GM18526 (cell line): ENCODE results near the gene DARS1.

Experiments used
- POLR2A ChIP-seq: IDR thresholded peaks from 3 replicates; pipeline ENCODE4 v1.6.1; 2011; ENCODE audit not compliant: insufficient read length; ENCODE audit errors: extremely low read depth

Gene DARS1

GRCh38 chr2:136021406-136021805, 36.0 kb upstream of the DARS1 start:
- TF ChIP-seq POLR2A = no peak

GRCh38 chr2:136020831-136021230, 35.4 kb upstream of the DARS1 start:
- TF ChIP-seq POLR2A = no peak

DNA sequence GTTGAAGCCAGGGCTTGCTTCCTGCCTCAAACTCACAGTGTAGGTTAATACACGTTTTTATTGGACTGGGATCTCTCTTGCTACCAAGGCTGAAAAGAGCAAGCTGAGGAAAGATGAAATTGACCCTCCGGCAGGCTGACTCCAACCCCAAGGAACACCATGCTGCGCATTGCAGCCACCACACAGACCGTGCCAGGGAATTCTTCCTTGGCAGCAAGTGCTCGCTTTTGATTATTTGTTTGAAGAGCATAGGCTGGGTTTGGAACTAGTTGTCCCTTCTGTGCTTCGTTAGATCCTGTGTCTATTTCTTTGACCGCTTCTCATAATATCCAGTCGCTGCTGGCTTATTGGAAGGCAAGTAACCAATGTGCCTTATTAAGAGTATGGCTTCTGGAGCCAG, 34.4 kb upstream of the DARS1 start:
- TF ChIP-seq POLR2A = no peak

GRCh38 chr2:136019306-136019705, 33.9 kb upstream of the DARS1 start:
- TF ChIP-seq POLR2A = no peak

GRCh38 chr2:136017786-136018185, 32.4 kb upstream of the DARS1 start:
- TF ChIP-seq POLR2A = no peak

- TF ChIP-seq POLR2A = no peak
Observed at GRCh38 chr2:136016836-136017235, 31.4 kb upstream of the DARS1 start.

DNA sequence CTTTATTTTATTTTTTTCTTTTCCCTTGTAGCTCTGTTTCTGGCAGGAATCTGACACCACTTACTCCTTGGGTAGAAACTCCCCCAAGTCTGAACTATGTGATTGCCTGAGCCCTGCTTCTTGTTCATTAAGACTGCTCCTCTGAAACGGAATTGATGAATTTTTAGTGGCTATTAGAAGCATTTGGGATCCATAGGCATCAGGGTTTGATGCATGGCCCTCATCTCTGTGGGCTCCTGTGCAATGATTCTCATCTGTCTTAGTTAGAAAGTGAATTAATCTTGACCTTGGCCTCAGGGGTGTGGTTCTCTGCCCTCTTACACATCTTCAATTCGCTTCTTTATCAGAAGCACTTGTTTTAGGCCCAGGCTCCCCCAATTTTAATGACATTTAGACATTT, 31.0 kb upstream of the DARS1 start:
- no peak for TF ChIP-seq POLR2A

DNA sequence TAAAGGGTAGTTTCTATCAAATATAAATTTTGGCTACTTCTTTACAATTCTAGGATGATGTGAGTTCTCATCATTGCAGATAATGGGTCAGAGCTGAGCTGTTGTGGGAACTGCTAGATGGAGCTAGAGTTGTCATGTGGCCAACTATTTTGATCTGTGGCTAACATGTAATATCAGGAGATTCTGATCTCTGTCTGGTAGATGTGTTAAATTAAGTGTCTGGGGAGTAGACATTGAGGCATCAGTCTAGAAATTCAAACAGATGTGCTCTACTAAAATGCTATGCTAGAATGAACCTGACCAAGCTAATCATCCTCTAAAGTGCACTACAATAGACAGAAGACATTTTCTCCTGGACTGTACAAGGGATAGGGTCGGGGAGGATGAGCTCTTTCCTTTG, 30.3 kb upstream of the DARS1 start:
- no peak for TF ChIP-seq POLR2A

DNA sequence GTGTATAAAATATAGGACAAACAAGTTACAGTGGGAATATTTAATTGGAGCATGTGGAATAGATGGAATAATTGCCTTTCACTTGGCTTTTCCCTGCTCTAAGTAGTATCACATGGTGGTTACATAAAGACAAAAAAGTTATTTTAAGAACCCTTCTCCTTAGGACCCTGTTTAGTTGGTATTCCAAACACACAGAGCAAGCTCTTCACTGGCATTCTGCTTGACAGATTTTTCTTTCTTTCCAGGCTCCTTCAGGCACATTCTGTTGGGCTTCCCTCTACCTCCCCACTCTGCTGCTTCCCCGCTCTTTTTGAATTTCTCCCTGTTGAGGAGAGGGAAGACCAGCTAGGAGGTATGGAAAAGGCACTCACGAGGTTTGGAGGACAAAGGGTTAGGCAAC, 29.0 kb upstream of the DARS1 start:
- TF ChIP-seq POLR2A = no peak

DNA sequence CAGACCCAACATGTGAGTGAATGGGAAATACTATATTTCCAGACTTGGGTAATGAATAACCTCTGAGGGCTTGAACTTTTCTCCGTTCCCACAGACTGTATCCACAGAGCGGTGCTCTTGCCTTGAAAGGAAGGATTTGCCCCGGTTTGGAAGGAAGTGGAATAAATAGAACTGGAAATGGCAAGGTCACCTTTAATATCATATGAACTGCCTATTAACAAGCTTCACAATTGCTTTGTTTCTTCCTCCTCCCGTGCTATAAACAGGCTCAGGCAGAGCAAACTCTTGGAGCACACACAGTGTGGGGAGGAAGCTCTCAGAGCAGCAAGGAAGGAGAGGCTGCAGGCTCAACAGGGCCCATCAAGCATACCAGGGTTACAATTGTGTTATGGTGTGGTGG, 28.5 kb upstream of the DARS1 start:
- TF ChIP-seq POLR2A = no peak

DNA sequence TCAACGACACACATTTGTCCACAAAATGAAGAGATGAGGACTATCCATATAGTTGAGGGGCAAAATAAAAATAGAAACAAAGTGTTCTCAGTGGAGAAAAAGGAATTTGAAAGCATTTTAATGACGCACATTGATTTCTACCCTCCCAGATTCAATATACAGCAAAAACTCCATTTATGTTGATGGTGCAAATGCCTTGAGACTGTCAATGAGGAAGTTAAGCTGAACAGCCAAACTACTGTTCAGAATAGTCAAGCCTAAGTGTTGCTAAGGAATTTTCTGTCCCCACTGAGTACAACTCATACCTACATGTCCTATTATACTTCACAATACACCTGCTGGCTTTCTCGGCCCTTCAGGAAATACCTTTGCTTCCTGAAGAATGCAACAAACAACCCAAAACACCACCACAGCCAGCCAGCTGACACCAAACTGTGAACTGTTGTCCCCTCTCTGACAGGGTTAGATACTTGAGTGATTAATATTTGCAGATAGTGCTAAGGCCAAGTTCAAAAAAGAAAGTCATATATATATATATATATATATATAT, 27.8 kb upstream of the DARS1 start:
- TF ChIP-seq POLR2A = no peak

DNA sequence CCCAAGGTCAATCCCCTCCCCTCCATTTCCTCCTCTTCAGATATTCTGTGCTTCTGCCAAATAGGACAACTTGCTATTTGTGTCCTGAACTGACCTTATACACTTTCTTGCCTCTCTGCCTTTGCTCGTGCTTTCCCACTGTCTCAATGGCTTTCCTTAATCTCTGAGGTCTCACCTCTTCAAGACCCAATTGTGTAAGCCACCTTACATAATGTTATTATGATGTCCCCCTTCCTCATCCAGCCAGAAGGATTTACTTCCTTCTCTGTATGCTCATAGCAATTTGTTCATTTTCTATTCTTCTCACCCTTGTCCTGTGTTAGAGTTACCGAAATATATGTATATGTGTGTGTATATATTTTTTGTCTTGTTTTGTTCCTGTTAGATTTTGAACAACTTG, 26.9 kb upstream of the DARS1 start:
- TF ChIP-seq POLR2A = no peak

DNA sequence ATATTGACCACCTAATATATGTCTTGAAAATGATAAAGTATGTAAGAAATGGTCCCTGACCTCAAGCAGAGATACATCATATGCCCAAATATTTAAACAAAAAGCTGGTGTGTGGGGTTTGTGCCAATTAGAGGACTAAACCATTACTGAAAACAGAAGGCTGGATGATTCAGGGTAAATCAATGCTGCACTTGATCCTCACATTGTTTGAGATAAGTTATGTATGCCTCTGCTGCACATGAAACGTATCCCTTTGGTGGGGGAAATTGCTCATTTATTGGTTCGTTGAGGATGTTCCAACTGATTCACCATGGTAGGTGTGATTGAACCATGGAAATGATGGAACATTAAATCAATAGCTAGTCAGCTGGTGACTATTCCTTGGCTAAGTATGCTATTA, 24.7 kb upstream of the DARS1 start:
- TF ChIP-seq POLR2A = no peak

DNA sequence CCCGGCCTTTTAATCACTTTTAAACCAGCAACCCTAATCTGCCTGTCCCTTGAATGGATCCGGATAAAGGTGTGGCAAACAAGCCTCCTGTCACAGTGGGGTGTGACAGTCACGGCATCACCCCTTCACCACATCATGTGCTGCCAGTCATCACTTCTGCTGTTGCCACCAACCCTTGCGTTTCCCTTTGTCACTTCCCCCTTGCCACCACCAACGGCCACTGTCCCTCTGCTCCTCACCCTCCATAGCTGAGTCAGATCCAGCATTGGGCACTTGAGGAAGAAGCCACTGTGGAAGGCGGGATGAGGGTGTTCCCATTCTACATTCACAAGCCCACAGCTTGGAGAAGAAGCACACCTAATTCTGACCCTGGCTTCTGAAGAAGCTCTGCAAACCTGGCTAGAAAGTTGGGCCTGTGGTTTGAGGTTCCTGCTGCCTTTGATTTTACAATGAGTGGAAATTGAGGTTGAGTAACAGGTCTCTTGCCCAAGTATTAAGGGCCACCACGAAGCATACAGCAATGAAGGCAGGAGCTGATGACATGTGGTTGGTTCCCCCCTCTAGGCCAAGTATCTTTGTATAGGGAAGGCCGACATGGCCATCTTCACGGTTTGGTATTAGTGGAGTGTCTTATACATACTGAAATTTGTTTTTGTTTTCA, 22.9 kb upstream of the DARS1 start:
- no peak for TF ChIP-seq POLR2A

- TF ChIP-seq POLR2A = no peak
Observed at GRCh38 chr2:136006658-136007057, 21.2 kb upstream of the DARS1 start.

DNA sequence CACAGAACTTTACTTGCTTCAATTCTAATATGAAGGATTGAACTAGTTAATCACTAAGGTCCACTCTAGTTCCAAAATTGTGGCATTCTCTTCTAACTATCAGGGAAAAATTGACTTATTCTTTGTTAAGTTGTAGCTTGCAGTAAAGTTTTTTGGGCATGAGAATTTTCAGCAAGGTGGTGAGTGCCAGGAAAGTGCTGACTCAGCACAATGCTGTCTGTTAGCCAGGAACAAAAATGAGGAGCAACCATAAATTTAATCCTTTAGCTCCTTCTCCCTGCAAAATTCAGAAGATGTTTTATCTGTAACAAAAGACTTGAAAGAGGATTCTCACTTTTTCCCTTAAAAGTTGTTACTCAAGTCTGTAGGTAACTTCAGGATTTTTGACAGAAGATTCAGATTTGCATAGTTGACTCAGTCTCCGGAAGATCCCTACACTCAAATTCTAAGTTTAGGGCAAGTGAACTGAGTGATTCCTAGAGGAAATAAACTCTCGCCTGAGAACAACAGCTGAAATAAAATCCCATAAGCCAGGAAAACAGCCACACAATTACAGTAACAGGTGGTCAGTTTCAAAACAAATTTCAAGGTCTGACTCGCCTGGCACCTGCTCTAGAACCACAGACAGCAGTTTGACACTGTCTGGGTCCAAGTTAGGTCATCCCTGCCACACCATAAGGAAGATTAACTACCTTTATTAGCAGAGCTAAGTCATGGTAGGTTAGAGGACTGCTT, 20.2 kb upstream of the DARS1 start:
- TF ChIP-seq POLR2A = no peak

DNA sequence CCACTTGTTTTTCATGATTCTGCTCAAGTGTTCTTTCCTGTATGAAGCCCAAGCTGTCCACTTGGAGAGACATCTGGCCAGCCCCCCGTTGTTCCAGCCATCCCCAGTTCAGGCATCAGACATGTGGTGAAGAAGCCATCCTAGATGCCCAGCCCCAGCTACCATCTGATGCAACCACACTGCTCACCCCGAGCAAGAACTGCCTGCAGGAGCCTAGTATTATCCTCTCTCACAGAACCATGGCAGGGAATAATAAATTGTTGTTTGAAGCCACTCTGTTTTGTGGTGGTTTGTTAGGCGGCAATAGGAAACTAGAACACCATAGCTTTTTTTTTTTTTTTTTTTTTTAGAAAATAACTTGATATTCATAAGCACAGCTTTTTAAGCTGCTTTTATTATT, 19.5 kb upstream of the DARS1 start:
- no peak for TF ChIP-seq POLR2A
